HG03039 (cell line): ENCODE data around the gene MPHOSPH9.
"Not testable (repeated sequence)": the region's sequence is repeated elsewhere in the genome, so short reads cannot be mapped to it uniquely, and the experiment has no call there.

Source experiments
- ATAC-seq: cut with Tn5 transposase; IDR thresholded peaks from one replicate; pipeline ENCODE4 v1.9.1; 2021; ENCODE audit warnings: mild to moderate bottlenecking, moderate library complexity; ENCODE audit not compliant: unreplicated experiment

The MPHOSPH9 gene

GRCh38 chr12:123227581-123228258 is 5.2 kb downstream of the MPHOSPH9 start:
- ATAC-seq: no peak

GRCh38 chr12:123225443-123225842 is 7.5 kb downstream of the MPHOSPH9 start:
- ATAC-seq: no peak

GRCh38 chr12:123223241-123223668 is 9.7 kb downstream of the MPHOSPH9 start:
- peak; percentile 58 for ATAC-seq

- not testable (repeated sequence) for ATAC-seq
These were observed 25.1 kb downstream of the MPHOSPH9 start for GRCh38 chr12:123207815-123208214.

- ATAC-seq: not testable (repeated sequence)
These were observed 26.1 kb downstream of the MPHOSPH9 start for GRCh38 chr12:123206794-123207193.

GRCh38 chr12:123200414-123200813 is 32.5 kb downstream of the MPHOSPH9 start:
- no peak for ATAC-seq

- ATAC-seq: no peak
These were observed 33.0 kb downstream of the MPHOSPH9 start for GRCh38 chr12:123199936-123200335.

- no peak for ATAC-seq
These were observed 45.3 kb downstream of the MPHOSPH9 start for GRCh38 chr12:123187637-123188036.

GRCh38 chr12:123180171-123180570 is 52.8 kb downstream of the MPHOSPH9 start:
- no peak for ATAC-seq

GRCh38 chr12:123171967-123172366 is 61.0 kb downstream of the MPHOSPH9 start:
- no peak for ATAC-seq

- no peak for ATAC-seq
These were observed 65.6 kb downstream of the MPHOSPH9 start for GRCh38 chr12:123167329-123167728.

GRCh38 chr12:123165537-123165936 is 67.4 kb downstream of the MPHOSPH9 start:
- ATAC-seq: no peak

GRCh38 chr12:123164710-123165261 is 68.2 kb downstream of the MPHOSPH9 start:
- no peak for ATAC-seq

- ATAC-seq: no peak
These were observed 68.7 kb downstream of the MPHOSPH9 start for GRCh38 chr12:123164222-123164621.

GRCh38 chr12:123163227-123163626 is 69.7 kb downstream of the MPHOSPH9 start:
- no peak for ATAC-seq

GRCh38 chr12:123160801-123161487 is 72.0 kb downstream of the MPHOSPH9 start:
- ATAC-seq: no peak

- ATAC-seq: no peak
These were observed 79.0 kb downstream of the MPHOSPH9 start for GRCh38 chr12:123153906-123154305.

GRCh38 chr12:123152833-123153232 is 80.1 kb downstream of the MPHOSPH9 start:
- no peak for ATAC-seq

GRCh38 chr12:123151457-123152454 is 81.2 kb downstream of the MPHOSPH9 start:
- ATAC-seq: no peak

GRCh38 chr12:123150744-123151456 is 82.0 kb downstream of the MPHOSPH9 start, which contains the start of gene PITPNM2:
Gene PITPNM2, minus strand, starts transcription at chr12:123151090. Its CDS starts 116,500 bp downstream, at chr12:123034590.
- no peak for ATAC-seq
